HG02798 (cell line): ENCODE results near the gene TNPO3.
"Not testable (repeated sequence)": the region's sequence is repeated elsewhere in the genome, so short reads cannot be mapped to it uniquely, and the experiment has no call there.

Experiments
- ATAC-seq: cut with Tn5 transposase; IDR thresholded peaks from one replicate; pipeline ENCODE4 v1.9.1; 2021; ENCODE audit warnings: mild to moderate bottlenecking; ENCODE audit not compliant: unreplicated experiment, poor library complexity

TNPO3 gene

DNA sequence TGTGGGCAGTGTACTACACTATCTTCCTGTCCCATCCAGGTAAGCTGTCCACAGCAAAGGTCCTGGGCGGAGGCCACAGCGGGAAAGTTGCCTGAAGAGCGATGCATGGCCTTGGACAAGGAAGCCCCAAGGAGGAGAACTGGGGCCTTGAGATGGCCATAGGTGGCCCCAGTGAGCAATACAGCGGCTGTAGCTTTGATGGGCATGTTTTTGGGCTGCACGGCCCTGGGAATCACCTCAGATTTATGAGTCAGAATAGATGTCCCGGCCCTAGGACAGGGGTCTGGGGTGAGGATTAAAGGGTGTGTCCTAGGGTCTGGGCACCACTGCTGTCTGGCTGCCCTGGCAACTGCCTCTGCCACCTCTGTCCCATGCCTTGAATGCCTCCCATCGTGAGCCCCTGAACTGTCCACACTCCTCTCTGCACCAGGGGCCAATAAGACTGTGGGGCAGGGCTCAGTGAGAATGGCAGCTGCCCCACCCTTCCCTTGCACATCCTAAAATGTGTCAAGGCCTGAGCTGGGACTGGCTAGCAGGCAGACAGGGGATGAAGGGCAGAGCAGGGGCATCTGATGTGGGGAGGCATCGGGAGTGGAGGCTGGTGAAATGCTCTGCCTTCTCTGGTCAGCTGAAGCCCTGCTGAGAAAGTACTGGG, 126.6 kb downstream of the TNPO3 start:
- ATAC-seq: no peak

DNA sequence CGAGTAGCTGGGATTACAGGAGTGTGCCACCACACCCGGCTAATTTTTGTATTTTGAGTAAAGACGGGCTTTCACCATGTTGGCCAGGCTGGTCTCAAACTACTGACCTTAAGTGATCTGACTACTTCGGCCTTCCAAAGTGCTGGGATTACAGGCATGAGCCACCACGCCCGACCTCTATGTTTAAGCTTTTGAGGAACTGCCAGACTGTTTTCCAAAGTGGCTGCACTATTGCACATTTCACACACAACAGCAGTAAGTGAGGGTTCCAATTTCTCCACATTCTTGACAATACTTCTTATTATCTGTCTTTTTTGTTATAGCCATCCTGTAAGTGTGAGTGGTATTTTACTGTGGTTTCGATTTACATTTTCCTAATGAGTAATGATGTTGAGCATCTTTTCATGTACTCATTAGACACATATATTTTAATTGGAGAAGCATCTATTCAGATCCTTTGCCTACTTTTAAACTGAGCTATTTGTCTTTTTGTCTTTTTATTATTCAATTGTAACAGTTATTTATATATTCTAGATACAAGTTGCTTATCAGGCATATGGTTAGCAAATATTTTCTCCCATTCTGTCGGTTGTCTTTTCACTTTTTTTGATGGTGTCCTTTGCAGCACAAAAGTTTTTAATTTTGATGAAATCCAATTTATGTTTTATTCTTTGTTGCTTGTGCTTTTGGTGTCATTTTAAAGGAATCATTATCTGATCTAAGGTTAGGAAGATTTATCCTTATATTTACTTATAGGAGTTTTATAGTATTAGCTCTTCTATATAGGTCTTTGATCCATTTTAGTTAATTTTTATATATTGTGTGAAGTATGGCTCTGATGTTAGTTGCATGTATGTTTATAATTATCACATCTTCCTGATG, 130.0 kb downstream of the TNPO3 start:
- no peak for ATAC-seq

DNA sequence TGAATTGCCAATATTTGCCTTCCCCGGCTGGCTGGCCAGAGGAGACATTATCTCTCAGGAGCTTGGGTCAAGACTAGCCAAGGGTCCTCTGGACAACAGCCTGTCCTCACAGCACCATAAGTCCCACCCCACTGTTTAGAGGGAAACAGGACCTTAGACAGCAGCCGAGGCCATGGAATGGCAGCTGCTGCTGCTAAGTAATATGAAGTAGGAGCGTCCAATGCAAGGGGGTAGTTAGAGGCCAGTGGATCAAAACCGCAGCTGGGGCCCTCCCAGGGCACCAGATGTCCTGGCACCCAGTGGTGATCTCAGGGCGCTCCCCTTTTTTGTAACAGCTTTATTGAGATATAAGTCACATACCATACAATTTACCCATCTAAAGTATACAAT, 131.5 kb downstream of the TNPO3 start:
- ATAC-seq: no peak

DNA sequence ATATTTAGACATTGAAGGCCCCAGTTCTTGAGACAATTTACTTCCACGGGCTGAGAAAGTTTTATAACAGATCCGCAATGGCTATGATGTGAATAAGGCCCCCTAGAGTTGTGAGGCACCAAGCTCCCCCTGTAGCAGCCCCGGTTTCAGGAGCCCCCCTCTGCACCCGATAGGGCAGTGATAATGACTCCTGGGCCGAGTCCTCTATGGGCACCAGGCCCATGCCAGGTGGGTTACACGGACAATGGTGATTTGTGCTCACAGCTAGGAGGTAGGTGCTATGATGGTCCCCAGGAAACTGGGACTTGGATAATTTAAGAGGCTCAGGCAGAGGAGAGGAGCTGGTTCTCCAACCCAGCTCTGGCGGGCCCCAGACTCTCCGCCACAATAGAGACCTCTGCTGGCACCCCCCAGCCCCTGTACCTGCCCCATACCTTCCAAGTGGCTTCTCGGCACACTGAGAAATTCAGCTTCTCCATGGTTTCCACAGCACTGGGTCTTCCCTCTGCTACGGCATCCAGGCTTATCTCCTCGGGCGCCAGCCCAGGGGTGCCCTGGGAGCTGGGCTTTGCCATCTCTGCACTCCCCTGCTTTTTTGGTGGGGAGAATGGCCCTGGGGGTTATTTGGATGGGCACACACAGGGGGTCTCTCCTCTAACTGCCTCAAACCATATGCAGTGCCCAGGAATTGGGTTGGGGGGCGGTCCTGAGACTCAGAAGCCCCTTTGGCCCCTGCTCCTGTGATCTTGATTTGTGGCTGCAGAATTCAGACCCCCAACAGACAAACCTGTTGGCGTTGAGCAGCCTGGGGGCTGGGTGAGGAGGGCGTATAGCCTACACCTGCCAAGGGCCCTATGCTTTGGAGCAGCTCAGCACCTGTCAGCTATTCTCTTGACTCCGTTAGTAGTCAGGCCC, 132.2 kb downstream of the TNPO3 start:
- no peak for ATAC-seq

DNA sequence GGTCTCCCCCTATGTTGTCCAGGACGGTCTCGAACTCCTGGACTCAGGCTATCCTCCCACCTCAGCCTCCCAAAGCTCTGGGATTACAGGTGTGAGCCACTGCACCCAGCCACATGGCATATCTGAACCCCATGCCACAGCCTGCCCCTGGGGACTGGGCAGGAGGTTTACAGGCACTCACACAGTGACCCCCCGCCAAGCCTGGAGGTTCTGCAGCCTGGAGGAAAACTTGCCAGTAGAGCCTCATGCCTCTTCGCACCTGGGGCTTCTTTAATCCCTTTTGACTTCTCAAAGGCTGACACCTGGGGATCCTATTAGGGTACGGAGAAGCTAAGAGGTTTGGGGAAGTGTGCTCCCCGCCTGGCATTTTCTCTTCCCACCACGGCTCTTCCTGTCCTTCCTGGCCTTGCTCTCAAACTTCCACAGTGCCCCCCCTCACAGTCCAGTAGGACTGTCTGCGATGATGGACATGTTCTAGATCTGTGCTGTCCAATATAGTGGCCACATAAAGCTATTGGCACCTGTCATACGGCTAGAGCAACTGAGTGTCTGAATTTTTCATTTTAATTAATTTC, 133.0 kb downstream of the TNPO3 start:
- no peak for ATAC-seq

DNA sequence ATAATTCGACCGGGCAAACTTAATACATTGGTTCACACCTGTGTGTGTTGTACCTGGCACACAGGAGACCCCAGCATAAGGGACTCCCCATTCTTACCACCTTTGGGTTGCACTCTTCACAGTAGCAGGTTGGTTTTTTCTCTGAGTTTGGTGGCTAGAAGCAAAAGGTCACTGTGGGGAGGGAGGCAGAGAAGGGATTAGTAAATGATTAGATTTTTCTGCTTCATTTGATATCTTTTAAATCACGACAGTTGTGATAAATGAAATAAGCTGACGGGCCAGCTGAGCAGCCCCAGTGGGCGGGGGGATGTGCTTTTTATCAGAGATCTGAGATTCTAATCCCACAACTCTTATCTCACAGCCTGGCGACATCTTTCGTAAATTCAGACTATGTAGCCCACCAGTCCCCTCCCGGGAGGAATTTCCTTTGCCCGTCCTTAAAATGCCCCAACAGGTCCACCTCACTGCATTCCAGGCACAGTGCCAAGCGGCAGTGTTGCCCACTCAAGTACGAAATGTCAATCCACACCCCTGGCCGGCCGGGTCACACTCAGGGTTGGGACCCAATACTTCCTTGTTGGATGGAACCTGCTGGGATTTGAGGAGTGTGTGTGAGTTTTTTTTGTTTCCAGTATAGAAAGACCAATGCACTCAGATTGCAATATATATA, 133.9 kb downstream of the TNPO3 start:
- ATAC-seq: no peak

DNA sequence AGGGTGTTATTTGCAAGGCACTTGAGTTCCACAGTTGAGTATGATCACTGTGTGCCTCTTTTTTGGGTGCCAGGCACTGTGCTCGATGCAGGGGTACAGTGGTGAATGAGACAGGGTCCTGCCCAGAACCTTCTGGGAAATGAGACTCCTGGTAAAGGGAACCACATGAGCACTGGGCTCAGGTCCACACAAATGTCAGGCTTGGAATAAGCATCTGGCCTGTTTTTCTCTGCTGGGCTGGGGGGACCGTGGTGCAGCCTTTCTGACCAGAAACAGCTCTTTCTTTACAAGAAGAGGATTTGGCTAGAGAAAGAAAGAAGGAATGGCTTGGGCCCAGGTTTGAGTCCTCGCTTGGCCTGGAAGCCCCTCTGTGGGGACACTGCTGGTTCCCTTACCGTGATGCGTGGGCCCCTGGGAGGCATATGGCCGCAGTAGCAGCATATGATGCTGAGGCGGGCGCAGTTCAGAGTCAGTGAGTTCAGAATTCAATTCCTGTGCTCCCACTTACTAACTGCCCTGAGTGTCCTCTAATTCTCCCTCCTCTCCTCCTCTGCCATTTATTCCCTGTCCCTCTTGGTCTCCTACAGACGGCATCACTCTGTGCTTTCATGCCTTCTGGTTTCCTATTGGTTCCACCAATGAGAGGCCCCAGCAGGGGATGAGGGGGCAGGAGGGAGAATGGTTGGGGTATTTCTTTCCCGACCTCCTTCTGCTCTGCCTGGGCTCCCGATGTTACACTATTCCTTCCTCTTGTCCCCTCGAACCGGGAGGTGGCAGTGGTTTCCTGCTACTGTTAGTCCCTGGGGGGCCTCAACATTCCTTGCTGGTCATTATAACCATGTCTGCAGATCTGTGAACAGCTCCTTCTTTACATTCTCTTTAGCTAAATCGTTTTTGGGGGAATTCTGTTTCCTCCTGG, 134.8 kb downstream of the TNPO3 start:
- no peak for ATAC-seq

DNA sequence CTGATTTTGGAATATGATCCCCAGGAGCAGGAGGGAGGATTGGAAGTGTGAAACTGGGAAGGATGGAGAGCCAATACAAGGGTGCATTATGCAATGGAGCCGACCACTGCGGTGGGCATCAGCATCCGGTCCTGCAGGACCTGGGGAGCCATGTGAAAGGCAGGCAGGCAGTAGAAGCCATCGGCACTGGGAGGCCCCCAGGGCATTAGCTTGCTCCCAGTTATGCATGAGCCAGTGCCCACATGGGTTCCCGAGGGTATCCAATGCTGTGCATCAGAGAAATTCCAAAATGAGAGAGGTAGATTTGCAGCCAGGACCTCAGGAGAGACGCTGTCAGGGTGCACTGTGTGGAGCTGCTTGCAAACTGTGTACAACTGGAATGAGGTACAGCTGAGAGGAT, 135.7 kb downstream of the TNPO3 start:
- ATAC-seq: no peak

DNA sequence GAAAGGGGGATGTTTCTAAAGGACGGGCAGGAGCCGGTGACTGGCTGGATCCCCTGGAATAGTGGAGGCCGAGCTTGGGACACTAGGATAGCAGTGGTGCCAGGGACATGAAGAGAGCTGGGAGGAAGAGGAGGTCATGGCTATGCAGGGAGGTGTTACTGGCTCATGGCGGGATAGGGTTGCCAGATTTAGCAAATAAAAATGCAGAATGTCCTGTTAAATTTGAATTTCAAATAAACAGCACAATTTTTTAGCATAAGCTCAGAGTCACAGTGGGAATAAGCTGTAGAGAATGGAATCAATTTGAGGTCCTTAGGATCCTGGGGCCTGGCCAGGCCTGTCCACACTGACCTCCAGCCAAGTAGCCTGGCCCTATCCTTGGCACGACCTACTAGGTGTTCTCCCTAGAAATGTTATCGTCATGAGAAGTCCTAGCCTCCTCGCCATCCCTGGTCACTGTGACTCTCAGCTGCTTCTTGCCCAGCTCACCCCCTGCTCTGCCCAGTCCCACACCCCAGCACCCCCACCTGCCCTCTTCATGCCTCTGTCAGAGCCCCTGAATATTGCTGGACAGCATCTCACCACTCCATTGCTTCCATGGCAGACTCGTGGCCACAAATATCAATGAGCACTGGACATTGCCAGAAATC, 136.8 kb downstream of the TNPO3 start:
- ATAC-seq: no peak

DNA sequence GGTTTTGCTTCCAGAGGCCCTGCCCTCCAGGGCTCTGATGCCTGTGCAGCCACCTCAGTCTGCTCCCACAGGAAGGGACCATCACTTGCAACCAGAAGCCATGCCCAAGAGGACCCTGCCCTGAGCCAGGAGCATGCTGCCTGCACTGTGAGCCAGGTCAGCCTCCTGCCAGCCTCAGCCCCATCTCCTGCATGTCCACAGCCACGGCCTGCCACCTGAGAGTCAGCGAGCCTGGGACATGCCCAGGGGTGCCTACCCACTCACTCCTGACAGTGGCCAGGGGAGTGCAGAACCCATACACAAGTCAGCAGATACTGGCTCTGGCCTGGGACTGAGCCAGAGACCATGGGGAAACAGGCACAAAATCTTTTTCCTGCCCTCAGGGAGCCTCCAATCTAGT, 137.8 kb downstream of the TNPO3 start:
- ATAC-seq: no peak

DNA sequence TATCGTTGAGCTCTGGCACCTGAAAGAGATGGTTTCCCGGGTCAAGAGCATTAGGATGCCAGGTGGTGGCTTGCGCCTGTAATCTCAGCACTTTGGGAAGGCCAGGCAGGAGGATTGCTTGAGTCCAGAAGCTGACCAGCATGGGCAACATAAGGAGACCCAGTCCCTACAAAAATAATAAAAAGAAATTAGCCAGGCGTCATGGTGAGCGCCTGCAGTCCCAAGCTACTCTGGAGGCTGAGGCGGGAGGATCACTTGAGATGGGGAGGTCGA, 138.3 kb downstream of the TNPO3 start:
- no peak for ATAC-seq

DNA sequence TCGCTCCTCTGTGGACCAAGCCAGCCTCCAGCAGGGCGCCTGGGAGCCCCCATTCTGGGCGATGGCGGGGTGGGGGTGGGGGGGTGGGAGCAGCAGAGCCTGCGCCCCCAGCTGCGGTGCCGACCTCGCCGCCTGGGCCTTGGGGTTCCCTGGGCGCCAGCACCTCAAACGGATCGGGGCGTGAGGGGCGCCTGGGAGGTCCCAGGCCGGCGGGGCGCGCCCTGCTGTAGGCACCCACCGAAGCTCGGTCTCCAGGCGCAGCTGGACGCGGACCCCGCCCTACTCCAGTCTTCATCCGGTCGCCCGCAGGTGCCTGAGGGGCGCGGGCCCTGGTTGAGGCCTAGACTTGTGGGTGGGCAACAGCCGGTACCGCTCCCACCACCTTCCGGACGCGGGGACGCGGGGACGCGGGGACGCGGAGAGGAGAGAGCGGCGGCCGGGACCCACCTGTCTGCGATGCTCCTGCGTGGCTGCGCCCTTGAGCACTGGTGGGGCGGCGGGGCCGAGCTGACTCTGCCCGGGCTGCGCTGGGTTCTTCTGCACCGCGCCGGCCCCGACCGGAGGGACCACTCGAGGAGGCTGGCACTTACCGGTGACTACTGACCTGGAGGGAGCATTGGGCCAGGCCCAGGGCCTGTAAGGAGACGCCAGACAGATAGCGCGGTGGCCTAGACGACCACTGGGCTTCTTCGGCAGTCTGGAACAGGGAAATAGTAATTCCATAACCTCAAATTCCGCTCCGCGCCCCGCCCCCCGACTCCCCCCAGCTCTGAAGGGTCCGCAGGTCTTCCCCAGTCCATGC, 138.9 kb downstream of the TNPO3 start:
- ATAC-seq: no peak

DNA sequence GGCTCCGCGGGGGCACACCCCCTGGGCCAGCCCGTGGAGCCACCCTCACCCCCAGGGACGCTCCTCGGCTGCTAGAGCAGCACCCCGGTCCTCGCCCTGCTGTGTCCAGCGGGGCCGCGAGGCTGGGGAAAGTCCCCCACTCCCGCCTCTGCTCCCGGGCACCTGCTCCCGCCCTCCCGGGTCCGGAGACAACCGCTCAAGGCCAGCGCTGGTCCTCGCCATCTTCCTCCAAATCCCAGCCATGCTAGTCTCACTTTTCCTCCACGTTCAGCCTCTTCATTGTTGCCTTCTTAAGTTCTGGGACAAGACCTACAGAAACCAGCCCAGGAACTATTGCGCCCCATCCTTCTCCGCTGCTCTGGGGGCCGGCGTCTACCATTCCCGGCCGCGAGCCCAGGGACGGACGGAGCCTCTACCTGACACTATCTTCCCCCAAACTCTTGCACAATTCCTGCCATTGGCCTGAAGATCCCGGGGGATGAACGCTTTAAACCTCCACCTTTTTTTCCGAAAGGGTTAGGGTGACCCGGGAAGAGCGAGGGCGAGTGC, 139.6 kb downstream of the TNPO3 start:
- ATAC-seq: no peak

DNA sequence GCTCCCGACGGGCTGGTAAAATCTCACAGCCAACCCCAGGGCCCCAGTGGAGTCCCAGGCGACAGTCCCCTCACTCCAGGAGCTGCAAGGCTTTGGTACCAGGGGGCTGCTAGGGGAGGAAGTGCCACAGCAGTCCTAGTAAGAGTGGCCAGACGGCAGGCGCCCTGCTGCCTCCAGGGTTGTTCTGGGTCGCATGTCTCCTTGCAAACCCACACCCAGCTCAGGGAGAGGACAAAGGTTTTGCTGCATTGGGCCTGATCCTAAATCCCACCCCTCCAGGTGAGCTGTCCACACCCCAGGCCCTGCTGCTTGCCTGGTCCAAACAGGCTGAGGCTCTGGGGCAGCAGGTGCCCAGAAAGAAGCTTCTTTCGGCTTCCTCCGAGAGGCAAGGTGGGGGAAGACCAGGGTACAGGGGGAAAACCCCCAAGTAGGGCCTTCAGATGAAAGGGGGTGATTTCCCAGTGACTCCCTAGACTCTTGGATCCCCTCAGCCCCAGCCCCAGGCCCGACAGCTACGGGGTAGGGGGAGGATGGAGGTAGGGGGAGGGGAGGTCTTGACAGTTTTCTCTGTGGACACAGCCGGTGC, 140.3 kb downstream of the TNPO3 start:
- peak; percentile 45 for ATAC-seq

DNA sequence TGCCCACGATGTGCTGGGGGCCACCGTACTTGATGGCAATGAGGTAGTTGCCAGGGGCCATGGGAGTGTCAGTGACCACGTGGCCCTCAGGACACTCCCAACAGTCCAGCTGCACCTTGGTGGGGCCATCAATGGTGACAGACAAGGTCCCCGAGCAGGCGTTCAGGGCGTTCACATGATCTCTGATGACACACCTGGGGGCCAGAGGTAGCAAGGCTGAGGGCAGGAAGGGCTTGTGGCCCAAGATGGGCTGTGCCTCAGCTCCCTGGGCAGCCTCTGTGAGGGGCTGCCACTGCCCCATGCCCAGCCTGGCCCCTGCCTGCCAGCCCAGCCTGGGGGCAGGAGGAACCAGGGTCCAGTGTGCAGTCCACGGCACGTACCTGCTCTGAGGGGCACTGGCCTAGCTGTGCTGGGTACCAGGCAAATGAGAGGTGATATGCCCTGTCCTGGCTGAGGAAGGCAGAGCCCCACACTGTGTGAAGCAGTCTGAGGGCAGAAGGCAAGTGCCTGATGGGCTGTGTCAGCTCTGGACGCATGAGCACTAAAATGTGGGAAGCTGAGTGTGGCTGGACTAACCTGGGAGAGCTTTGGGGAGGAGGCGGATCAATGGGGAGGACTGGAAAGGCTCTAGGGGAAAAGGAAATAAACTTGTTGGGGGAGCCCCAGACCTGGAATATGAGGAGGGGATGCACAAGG, 140.9 kb downstream of the TNPO3 start:
- no peak for ATAC-seq

DNA sequence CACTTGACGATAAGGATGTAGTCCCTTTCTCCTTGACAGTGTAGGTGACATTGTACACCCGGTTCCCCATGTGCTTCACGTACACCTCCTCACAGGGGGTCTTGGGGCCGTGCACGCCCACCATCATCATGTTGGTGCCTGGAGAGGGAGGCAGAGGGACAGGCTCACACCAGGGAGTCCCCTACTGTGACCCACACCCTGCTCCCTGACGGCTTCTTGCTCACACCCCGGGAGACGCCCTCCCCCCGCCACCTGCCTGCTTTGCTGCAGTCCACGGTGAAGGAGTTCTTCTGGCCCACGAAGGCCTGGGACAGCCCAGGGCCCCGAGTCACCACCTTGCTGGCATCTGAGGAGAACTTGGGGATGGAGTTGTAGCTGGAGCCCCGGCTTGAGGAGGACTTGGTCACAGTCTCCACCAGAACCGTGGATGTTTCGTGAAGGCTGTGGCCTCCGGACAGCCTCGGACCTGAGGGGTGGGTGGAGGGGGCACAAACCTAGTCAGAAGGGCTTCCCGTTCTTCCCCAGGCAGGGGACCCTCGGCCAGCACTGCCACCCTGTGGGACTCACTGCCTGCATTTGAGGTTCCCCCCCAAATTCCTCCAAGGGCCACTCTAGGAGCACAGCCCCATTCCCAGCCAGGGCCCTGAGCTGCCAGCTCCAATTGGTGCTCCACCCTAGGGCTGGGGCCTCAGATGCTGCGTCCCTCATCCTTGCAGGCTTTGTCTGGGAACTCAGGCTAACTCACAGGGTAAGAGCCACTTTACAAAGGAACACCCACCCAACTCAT, 142.0 kb downstream of the TNPO3 start:
- not testable (repeated sequence) for ATAC-seq
